Erythroblast (primary cell): Measurements from ENCODE around the gene MED23.

Experiments used
- DNase-seq, 2 experiments: peaks; one replicate each; lab custom pipeline; 2025; lab: John Stamatoyannopoulos, UW
- GATA1 ChIP-seq: IDR thresholded peaks from 2 replicates; pipeline ENCODE4 v1.6.1; 2011; ENCODE audit warnings: low read depth, mild to moderate bottlenecking, control low read depth, low read length, moderate library complexity
- POLR2A ChIP-seq: IDR thresholded peaks from 2 replicates; pipeline ENCODE4 v1.6.1; 2011; ENCODE audit warnings: mild to moderate bottlenecking, low read length

Gene MED23

DNA sequence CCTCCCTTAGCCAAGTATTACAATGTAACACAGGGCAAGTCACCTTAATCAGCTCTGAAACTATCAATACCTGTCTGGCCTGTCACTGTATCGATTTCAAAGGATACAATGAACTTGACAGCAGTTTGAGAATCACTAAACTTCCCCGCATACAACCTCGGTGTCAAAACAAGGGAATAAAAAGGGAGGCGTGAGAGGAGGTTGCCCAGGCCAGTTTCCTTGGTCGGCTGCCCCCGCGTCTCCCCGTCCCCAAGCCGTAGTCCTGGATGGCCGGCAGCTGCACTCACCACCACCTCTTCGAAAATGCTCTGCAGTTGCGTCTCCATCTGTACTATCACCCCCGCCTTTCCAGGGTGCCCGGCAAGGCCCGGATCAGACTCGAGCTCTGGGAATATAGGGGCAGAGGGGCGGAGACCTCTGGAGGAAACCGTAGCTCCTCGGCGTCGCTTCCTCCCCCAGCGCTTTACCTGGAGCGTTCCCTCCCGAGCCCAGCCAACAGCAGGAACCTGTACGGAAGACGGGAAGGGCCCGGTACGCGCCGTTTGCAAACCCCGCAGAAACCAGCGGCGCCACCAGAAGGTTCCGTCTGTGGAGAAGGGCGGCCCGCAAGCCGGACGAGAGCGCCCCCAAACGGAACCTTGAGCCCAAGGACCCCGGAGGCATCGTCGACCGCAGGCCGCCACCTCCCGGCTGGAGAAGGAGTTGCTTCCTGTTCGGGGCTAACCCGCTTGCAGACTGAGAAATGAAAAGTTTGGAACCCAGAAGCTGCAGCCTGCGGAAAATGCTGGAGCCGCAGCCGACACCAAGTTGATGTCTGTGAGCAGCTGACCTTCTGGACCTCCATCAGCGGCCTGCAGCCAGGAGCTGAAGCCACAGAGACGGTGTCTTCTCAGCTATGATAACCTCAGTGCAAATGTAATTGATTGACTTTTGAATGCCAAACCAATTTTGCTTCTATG, at the start of gene MED23:
Gene MED23, minus strand, starts transcription at position 519 of the 959 bp plus-strand sequence. Its CDS starts 193 bp downstream, at position 326.
- TF ChIP-seq GATA1, result no peak
- peak; percentile 87 for TF ChIP-seq POLR2A
- DNase-seq, result peak; percentile 96 to 97

GRCh38 chr6:131673184-131673583, 45.1 kb upstream of the MED23 start:
- DNase-seq, result no peak
- TF ChIP-seq POLR2A, result no peak
- TF ChIP-seq GATA1, result no peak

DNA sequence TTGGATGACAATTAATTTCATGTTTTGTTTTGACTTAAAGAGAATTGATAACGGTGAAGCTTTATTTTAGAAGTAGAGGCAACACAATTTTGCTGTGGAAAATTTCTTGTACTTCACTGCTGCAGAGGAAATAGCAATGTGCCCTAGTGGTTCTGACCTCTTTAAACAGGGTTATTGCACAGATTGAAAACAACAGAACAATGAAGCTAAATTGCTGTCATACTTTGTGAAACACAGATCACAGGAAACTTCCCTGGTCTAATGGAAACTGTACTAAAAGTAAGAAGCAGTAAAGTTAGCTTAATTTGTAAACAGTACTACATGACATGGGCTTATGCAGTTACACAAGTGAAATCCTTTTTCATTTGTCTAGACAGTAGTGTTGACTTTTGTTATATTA, 41.8 kb upstream of the MED23 start:
- no peak for DNase-seq
- TF ChIP-seq POLR2A (no peak), GATA1 (no peak)

- TF ChIP-seq POLR2A (no peak), GATA1 (no peak)
- DNase-seq, result no peak
These were observed 35.6 kb upstream of the MED23 start for GRCh38 chr6:131663578-131664165.

DNA sequence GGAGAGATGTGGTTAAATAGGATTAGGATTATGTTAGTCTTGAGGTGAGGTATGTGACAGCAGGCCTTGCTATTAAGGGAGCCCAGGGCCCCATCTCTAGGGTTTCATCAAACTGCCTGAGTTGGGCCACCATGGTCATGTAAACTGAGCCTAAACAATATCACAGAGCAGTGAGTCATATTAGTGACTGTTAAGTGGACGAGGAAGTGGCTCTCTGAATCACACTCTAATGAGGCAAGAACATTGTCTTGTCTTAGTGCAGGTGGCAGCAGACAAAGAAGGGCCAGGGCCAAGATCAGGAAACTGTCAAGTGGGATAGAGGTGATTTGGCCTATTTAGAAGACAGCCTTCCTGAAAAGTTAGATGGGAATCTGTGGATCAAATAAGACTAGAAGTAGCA, 32.2 kb upstream of the MED23 start:
- no peak for DNase-seq
- TF ChIP-seq GATA1 (no peak), POLR2A (no peak)

- DNase-seq, result no peak
- no peak for TF ChIP-seq POLR2A
- no peak for TF ChIP-seq GATA1
These were observed 30.2 kb upstream of the MED23 start for GRCh38 chr6:131658287-131658686.

DNA sequence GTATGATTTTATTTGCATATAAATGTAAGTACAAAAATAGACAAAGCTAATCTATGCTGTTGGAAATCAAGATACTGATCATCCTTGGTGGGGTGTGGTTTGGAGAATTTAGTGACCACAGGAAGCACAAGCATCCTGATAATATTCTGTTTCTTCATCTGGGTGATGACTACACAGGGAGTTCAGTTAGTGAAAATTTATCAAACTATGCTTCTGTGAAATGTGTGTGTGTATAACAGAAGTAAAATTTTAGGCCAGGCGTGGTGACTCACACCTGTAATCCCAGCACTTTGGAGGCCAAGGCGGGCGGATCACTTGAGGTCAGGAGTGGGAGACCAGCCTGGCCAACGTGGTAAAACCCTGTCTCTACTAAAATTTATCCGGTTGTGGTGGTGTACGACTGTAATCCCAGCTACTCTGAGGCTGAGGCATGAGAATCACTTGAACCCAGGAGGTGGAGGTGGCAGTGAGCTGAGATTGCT, 29.6 kb upstream of the MED23 start:
- peak in 1 of 2 experiments; percentile 14 for DNase-seq
- TF ChIP-seq POLR2A (no peak), GATA1 (no peak)

DNA sequence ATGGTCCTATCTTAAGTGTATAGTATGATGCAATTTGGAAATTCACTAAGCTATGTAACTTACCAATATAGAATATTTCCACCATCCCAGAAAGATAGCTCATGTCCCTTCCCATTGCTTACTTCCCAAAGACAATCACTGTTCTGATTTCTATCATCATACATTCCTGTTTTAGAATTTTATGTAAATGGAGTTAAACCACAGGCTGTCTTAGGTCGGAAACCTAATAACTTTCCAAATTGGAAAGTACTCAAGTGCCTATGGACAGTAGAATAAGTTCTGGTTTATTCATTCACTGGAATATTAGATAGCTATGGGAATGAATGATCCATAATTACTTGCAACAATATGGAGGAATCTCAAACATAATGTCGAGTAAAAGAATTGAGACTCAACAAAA, 29.2 kb upstream of the MED23 start:
- no peak for DNase-seq
- no peak for TF ChIP-seq GATA1
- no peak for TF ChIP-seq POLR2A

GRCh38 chr6:131656667-131657066, 28.6 kb upstream of the MED23 start:
- TF ChIP-seq POLR2A (peak; percentile 11), GATA1 (no peak)
- no peak for DNase-seq

DNA sequence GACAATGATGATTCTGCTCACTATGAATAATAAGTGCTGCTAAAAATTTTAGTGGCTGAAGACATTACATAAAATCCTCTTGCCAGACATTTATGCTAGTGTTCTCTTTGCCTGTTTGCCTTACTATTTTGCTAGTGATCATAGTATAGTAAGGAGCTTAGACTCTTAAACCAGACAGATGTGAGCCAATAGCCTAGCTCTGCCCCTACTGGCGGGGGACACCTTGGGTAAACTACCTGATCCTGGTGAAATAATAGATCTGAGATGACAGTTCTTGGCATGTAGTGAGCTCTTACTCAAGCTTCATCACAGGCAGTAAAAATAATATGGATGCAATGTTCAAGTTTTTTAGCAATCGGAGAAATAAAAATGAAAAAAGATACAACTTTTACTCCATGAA, 27.9 kb upstream of the MED23 start:
- TF ChIP-seq GATA1 (no peak), POLR2A (peak; percentile 22)
- no peak for DNase-seq

DNA sequence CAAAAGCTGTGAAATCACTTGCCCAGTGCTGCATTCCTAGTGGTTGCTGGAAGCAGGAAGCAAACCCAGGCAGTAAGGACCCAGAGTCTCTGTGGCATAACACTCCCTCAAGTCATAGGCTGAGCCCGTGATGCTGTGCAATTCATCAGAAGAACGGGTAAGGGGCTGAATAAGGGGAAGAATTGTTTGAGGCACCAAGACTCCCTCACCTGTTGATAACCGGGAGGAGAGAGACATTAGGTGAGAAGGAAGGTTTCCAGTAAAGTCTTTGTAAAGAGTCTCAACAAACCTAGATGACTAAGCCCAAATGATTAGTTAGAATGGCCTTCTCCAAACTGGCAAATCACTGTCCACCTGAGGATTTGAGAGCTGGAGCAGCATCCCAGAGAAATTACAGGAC, 27.3 kb upstream of the MED23 start:
- DNase-seq, result no peak
- TF ChIP-seq POLR2A (no peak), GATA1 (no peak)

- no peak for TF ChIP-seq GATA1
- DNase-seq, result no peak
These were observed 26.3 kb upstream of the MED23 start for GRCh38 chr6:131654326-131654725.

GRCh38 chr6:131652472-131652871, 24.4 kb upstream of the MED23 start:
- no peak for DNase-seq
- TF ChIP-seq POLR2A (peak; percentile 18), GATA1 (no peak)

GRCh38 chr6:131651782-131652181, 23.7 kb upstream of the MED23 start:
- TF ChIP-seq POLR2A, result no peak
- TF ChIP-seq GATA1, result no peak
- no peak for DNase-seq

DNA sequence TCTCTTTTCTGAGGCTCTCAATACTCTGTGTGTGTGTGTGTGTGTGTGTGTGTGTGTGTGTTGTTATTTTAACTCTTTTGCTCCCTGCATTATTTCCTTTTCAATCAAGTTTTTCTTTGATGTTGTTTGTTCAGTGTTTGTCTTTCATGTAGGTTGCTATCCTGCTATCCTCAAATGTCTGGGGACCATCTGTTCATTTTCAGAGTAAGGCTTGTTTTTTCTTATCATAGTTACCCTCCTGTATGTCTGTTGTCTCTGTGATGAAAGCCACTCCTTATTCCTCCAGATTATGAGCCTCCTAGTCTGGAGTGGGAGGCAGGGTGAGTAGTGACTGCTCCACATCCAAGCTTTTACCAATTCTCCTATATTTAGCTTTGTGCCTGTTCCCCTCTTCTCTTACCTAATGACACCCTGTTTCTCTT, 18.2 kb upstream of the MED23 start:
- DNase-seq, result peak; percentile 77 to 94
- TF ChIP-seq POLR2A, result peak; percentile 61
- TF ChIP-seq GATA1, result no peak
